B cell (primary cell): ENCODE results near the gene ITPRIP. TPM values are rescaled to one million over a fixed set of nuclear protein-coding genes. Genes with fewer than 3 reads are reported as not detected.
A peak's percentile ranks its signal among the peaks of the same experiment; 100 is the strongest.

Source experiments
- ATAC-seq: fragments of 200-7000 bp; cut with Tn5 transposase; one replicate; pipeline ENCODE4 v1.10.0; 2021; ENCODE audit warnings: low read depth, mild to moderate bottlenecking, moderate number of reproducible peaks, moderate library complexity
- CTCF ChIA-PET: fragments of 350-600 bp; sonication (Branson Sonifier 250); formaldehyde crosslinking; loops from one replicate; lab custom pipeline; 2021; ENCODE audit warnings: antibody characterized with exemption, inconsistent platforms; lab: Charles Lee
- POLR2A ChIA-PET: fragments of 350-600 bp; sonication (Branson Sonifier 250); formaldehyde crosslinking; loops from one replicate; lab custom pipeline; 2021; ENCODE audit warnings: antibody characterized with exemption; lab: Charles Lee
- DNase-seq: peaks from one replicate; pipeline ENCODE4 v3.0.0; 2013
- H2AFZ ChIP-seq: 2 replicates; pipeline ENCODE4 v1.6.1; 2012; ENCODE audit warnings: mild to moderate bottlenecking, low read depth, low read length; ENCODE audit not compliant: insufficient read depth, poor library complexity, severe bottlenecking
- H3K27ac ChIP-seq, 2 donors: 1 replicate in 1 of 2; 2 replicates in 1 of 2; pipeline ENCODE4 v1.5.1; 2012 to 2013; ENCODE audit warnings: low read length in 2 of 2, mild to moderate bottlenecking in 2 of 2, moderate library complexity in 1 of 2
- H3K27me3 ChIP-seq, 4 experiments: fragments of 200-600 bp in 1 of 4; sonication (generic) in 1 of 4; replicated peaks in 1 of 4; 1 replicate in 2 of 4; 2 replicates in 2 of 4; pipeline versions ENCODE4 v1.6.1 to v1.7.0; 2013 to 2016; ENCODE audit warnings: low read length in 3 of 4, mild to moderate bottlenecking in 2 of 4, mixed read lengths in 1 of 4, moderate library complexity in 1 of 4; ENCODE audit not compliant: insufficient read depth in 4 of 4, control insufficient read depth in 3 of 4; ENCODE audit errors: control extremely low read depth in 1 of 4
- H3K36me3 ChIP-seq, 2 experiments: replicated peaks in 1 of 2; 1 replicate in 1 of 2; 2 replicates in 1 of 2; pipeline versions ENCODE4 v1.6.1 to v1.7.1; 2013; ENCODE audit warnings: low read length in 1 of 2; ENCODE audit not compliant: insufficient read depth in 2 of 2, control insufficient read depth in 1 of 2; ENCODE audit errors: control extremely low read depth in 1 of 2, extremely low read depth in 1 of 2
- H3K4me1 ChIP-seq, 2 donors: fragments of 200-600 bp in 1 of 2; sonication (generic) in 1 of 2; 1 replicate in 1 of 2; 2 replicates in 1 of 2; pipeline versions ENCODE4 v1.5.1 to v1.6.1; 2013 to 2017; ENCODE audit warnings: low read length in 2 of 2; ENCODE audit not compliant: control insufficient read depth in 2 of 2, insufficient read depth in 2 of 2
- H3K4me2 ChIP-seq: replicated peaks from 2 replicates; pipeline ENCODE3; 2012; ENCODE audit warnings: mild to moderate bottlenecking, low read depth, low read length; ENCODE audit not compliant: poor library complexity, severe bottlenecking
- H3K4me3 ChIP-seq, 5 experiments: fragments of 200-600 bp in 1 of 5; sonication (generic) in 1 of 5; 1 replicate in 3 of 5; 2 replicates in 2 of 5; pipeline versions ENCODE4 v1.5.1 to v1.7.0; 2011 to 2016; ENCODE audit warnings: low read length in 4 of 5, mild to moderate bottlenecking in 4 of 5, low read depth in 2 of 5, control low read depth in 1 of 5, moderate library complexity in 1 of 5; ENCODE audit not compliant: insufficient read depth in 1 of 5; ENCODE audit errors: control extremely low read depth in 1 of 5, extremely low read depth in 1 of 5
- H3K79me2 ChIP-seq: fragments of 200-600 bp; sonication (generic); one replicate; pipeline ENCODE4 v1.6.0; 2016; ENCODE audit warnings: low read length; ENCODE audit not compliant: control insufficient read depth, insufficient read depth
- H3K9ac ChIP-seq: fragments of 200-600 bp; sonication (generic); 2 replicates; pipeline ENCODE4 v1.6.1; 2017; ENCODE audit warnings: mild to moderate bottlenecking, low read length, moderate library complexity
- H3K9me3 ChIP-seq, 3 donors: one replicate each; pipeline versions ENCODE4 v1.6.1 to v1.7.1; 2013; ENCODE audit warnings: low read length in 2 of 3; ENCODE audit not compliant: control insufficient read depth in 2 of 3, insufficient read depth in 1 of 3; ENCODE audit errors: control extremely low read depth in 1 of 3
- H4K20me1 ChIP-seq: 2 replicates; pipeline ENCODE4 v1.6.0; 2012; ENCODE audit warnings: mild to moderate bottlenecking, low read length; ENCODE audit not compliant: insufficient read depth, control insufficient read depth, poor library complexity, severe bottlenecking
- H3K27ac Mint-ChIP-seq: one replicate; pipeline ENCODE4 v1.8.0; 2021; ENCODE audit warnings: mixed read lengths
- H3K27me3 Mint-ChIP-seq: one replicate; pipeline ENCODE4 v1.8.0; 2021; ENCODE audit warnings: mixed read lengths
- H3K4me1 Mint-ChIP-seq: one replicate; pipeline ENCODE4 v1.8.0; 2021; ENCODE audit warnings: mixed read lengths
- H3K4me3 Mint-ChIP-seq: one replicate; pipeline ENCODE4 v1.8.0; 2021; ENCODE audit warnings: mixed read lengths
- H3K9me3 Mint-ChIP-seq: one replicate; pipeline ENCODE4 v1.8.0; 2022; ENCODE audit warnings: mixed read lengths; ENCODE audit not compliant: insufficient read depth
- CTCF ChIP-seq: fragments of 200-600 bp; IDR thresholded peaks from one replicate; pipeline ENCODE4 v1.8.0; 2022; ENCODE audit warnings: antibody characterized with exemption, mild to moderate bottlenecking
- EZH2 ChIP-seq: IDR thresholded peaks from 2 replicates; pipeline ENCODE4 v1.6.1; 2012; ENCODE audit warnings: borderline replicate concordance, low read depth, mild to moderate bottlenecking, moderate library complexity, low read length; ENCODE audit not compliant: insufficient read depth, poor library complexity, severe bottlenecking
- WGBS: methylation state at CpG from one replicate; pipeline ENCODE4 v1.1.5; 2013; ENCODE audit warnings: missing lambda C conversion rate; ENCODE audit not compliant: insufficient coverage; 5-methylcytosine and 5-hydroxymethylcytosine counted together
- intact Hi-C: fragments of 100-400 bp; cut with micrococcal nuclease; formaldehyde crosslinking; loops from one replicate; pipeline ENCODE4 v1.10.0; 2022
- polyA plus RNA-seq: library from polyadenylated mRNA; depleted of rRNA; stranded (reverse); fragments of >200 nt; gene quantifications from 2 replicates; pipeline ENCODE4 v1.2.3, GENCODE V29; 2012
- total RNA-seq, 2 donors: library from RNA; stranded (reverse); fragments of 120-200 nt in 1 of 2; gene quantifications; 1 replicate in 1 of 2; 2 replicates in 1 of 2; pipeline versions ENCODE4 v1.2.3 to v1.2.4, GENCODE V29; 2013 to 2022

The ITPRIP gene
- total and polyA plus RNA-seq, 2 donors (not counting 1 experiment from before 2014, with no cell fraction given): 22.5 to 28.5 TPM

GRCh38 chr10:104347295-104348045 is 9.2 kb upstream of the ITPRIP start:
- TF ChIP-seq CTCF (no peak), EZH2 (no peak)
- H4K20me1 ChIP-seq: no peaks in the 10 kb centered on the region
- no peaks in the 10 kb centered on the region for H3K36me3 ChIP-seq
- intact Hi-C loops: loop anchor here (5.0 kb wide), 1 partner anchor 635 kb away; no protein-coding TSS in a partner anchor
- H3K9me3 ChIP-seq: no peaks in the 10 kb centered on the region
- H3K4me3 ChIP-seq: no peak overlapping the region
- peaks cover 24 to 47% of the 10 kb centered on the region in 2 donors for H3K4me1 ChIP-seq
- DNase-seq: no peak
- no peaks in the 10 kb centered on the region for H3K9me3 Mint-ChIP-seq
- H3K27me3 ChIP-seq: no peaks in the 10 kb centered on the region
- H3K4me3 Mint-ChIP-seq: no peak overlapping the region
- POLR2A ChIA-PET: no interaction called here
- no peak overlapping the region for H3K4me2 ChIP-seq
- 49% methylated on average over 2 of the region's 4 CpGs for WGBS
- CTCF ChIA-PET: interaction anchor here (0.9 to 15.7 kb wide), 7 partner anchors 9 to 73 kb away, joined by 3 to 594 read pairs (median 9); partner anchors contain the start of gene ITPRIP
- no peaks in the 10 kb centered on the region for H3K79me2 ChIP-seq
- H3K27ac Mint-ChIP-seq: peak overlapping the region; percentile 66
- H3K27ac ChIP-seq: no peak overlapping the region
- H3K4me1 Mint-ChIP-seq: peaks cover 32% of the 10 kb centered on the region
- H3K27me3 Mint-ChIP-seq: no peaks in the 10 kb centered on the region
- no peak for ATAC-seq
- no peak overlapping the region for H3K9ac ChIP-seq
- no peak overlapping the region for H2AFZ ChIP-seq

- intact Hi-C loops: loop anchor here (5.0 kb wide), 1 partner anchor 634 kb away; no protein-coding TSS in a partner anchor
- POLR2A ChIA-PET: interaction anchor here (0.6 to 0.7 kb wide), 2 partner anchors 38 to 1433 kb away, joined by 3 to 6 read pairs; no protein-coding TSS in a partner anchor
- Histone ChIP-seq H3K4me1 (peaks cover 16 to 41% of the 10 kb centered on the region in 2 donors), H3K27me3 (no peaks in the 10 kb centered on the region), H3K27ac (no peak overlapping the region), H3K4me2 (no peak overlapping the region), H3K4me3 (no peak overlapping the region), H4K20me1 (no peaks in the 10 kb centered on the region), H3K9ac (no peak overlapping the region), H3K36me3 (no peaks in the 10 kb centered on the region), H3K79me2 (no peaks in the 10 kb centered on the region), H3K9me3 (no peaks in the 10 kb centered on the region), H2AFZ (peak overlapping the region; percentile 29)
- no CpG with 5 or more reads among the region's 4 CpGs for WGBS
- Mint-ChIP-seq H3K4me1 (peaks cover 17% of the 10 kb centered on the region), H3K4me3 (no peak overlapping the region), H3K9me3 (no peaks in the 10 kb centered on the region), H3K27me3 (no peaks in the 10 kb centered on the region), H3K27ac (no peak overlapping the region)
- CTCF ChIA-PET: interaction anchor here (1.0 to 15.7 kb wide), 4 partner anchors 17 to 69 kb away, joined by 3 to 594 read pairs (median 30); no protein-coding TSS in a partner anchor
- no peak for DNase-seq
- ATAC-seq: no peak
- no peak for TF ChIP-seq EZH2
- no peak for TF ChIP-seq CTCF
These were observed 7.7 kb upstream of the ITPRIP start for GRCh38 chr10:104345941-104346340.
